Measurements from ENCODE around the gene TRAF2.

- no peak for TF ChIP-seq EZH2 (IDR thresholded peaks at IDR 0.05)
- TF ChIP-seq POLR2AphosphoS5 (IDR thresholded peaks at IDR 0.05; ENCODE audit: borderline replicate concordance, low read depth, low read length), result no peak
- no peak for TF ChIP-seq FOXP2 (optimal IDR thresholded peaks at IDR 0.05; ENCODE audit: control extremely low read depth, extremely low read length, insufficient read depth)
Observed at GRCh38 chr9:136857166-136857565, 29.1 kb upstream of the TRAF2 start.

Data from SK-N-MC (cell line).